AG04449 (cell line): ENCODE measurements around the gene OR8K3.

ENCODE experiments used
- CTCF ChIA-PET: fragments of 350-600 bp; formaldehyde crosslinking; extraction: SDS; loops from one replicate; lab custom pipeline; 2021; ENCODE audit warnings: antibody characterized with exemption; lab: Yijun Ruan, JAX
- POLR2A ChIA-PET: fragments of 400-600, 350-600 bp; formaldehyde crosslinking; extraction: SDS; loops from one replicate; lab custom pipeline; 2020; ENCODE audit warnings: antibody characterized with exemption, inconsistent platforms; lab: Yijun Ruan, JAX
- DNase-seq: peaks from one replicate; pipeline ENCODE4 v3.0.0-alpha.2; 2010; ENCODE audit warnings: low read depth, low spot score
- H3K4me3 ChIP-seq: 2 replicates; pipeline ENCODE4 v1.5.1; 2011; ENCODE audit warnings: low read depth, mild to moderate bottlenecking, control low read depth, low read length
- CTCF ChIP-seq: IDR thresholded peaks from one replicate; pipeline ENCODE4 v1.5.1; 2011; ENCODE audit warnings: mild to moderate bottlenecking, moderate library complexity, low read length, control low read depth, inconsistent platforms; ENCODE audit not compliant: insufficient read depth; ENCODE audit errors: missing control alignments

Gene OR8K3

DNA sequence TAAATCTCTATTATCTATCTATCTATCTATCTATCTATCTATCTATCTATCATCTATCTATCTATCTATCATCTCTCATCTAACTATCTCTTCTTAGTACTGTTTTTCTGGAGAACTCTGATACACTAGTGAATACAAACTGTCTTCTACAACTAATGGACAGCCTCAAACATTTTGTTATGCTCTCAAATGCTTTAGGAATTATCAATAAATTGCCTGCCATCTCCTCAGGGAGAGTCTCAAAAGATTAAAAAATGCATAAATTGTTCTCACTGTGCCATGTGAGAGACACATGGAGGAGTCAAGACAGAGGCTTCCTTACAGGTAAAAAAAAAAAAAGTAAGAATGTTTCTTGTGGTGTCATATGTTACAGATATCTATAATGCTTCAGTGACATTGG is at the start of gene OR8K3:
Gene OR8K3, plus strand, starts transcription at position 301 of the 400 bp plus-strand sequence. CDS start 3,163 bp downstream, outside the sequence.
- no peak for TF ChIP-seq CTCF
- no peak within 1 kb of the TSS for H3K4me3 ChIP-seq
- ChIA-PET POLR2A (no interaction called here), CTCF (no interaction called here)
- no peak for DNase-seq

DNA sequence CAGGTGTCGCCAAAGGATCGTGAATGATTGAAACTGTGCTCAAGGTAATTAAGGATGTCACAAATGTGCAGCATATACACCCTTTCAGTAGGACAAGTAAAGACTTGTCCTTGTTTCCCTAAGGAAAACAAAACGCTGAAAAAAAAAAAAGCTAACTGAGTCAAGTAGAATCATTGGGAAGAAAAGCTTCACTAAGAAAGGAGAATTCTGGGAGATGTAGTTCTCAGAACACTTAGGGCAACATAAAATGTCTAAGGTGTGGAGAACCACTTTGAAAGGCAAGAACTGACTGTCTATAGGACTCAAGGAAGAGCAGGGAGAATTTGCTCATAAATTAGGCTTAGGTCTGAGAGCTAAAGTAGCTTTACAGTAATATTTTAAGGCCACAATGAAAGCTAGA is 43.9 kb upstream of the OR8K3 start:
- no peak overlapping the region for H3K4me3 ChIP-seq
- DNase-seq, result no peak
- CTCF ChIA-PET, result no interaction called here
- POLR2A ChIA-PET, result no interaction called here
- TF ChIP-seq CTCF, result no peak

DNA sequence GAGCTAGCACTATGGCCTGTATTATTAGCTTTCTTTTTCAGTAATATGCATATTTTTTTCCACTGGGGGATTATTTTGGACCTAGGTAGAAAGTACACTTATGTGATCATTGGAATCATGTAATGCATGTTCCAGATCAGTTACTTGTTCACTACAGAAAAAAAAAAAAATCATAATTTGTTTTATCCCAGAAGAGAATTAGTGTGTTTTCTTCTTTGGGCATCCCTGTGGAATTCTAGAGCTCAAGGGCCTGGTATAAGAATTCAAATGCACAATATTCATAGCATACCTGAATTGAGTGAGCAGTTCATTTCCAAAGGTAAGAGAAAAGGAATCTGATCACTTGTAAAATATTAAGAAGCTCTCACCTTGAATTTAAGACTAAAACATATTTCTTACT is 41.1 kb upstream of the OR8K3 start, which contains the start of gene OR5T1:
Gene OR5T1, plus strand, starts transcription at position 301 of the 400 bp plus-strand sequence. CDS start 1,485 bp downstream, outside the sequence.
- no peak for TF ChIP-seq CTCF
- ChIA-PET CTCF (no interaction called here), POLR2A (no interaction called here)
- no peak for DNase-seq
- no peak within 1 kb of the TSS for H3K4me3 ChIP-seq

DNA sequence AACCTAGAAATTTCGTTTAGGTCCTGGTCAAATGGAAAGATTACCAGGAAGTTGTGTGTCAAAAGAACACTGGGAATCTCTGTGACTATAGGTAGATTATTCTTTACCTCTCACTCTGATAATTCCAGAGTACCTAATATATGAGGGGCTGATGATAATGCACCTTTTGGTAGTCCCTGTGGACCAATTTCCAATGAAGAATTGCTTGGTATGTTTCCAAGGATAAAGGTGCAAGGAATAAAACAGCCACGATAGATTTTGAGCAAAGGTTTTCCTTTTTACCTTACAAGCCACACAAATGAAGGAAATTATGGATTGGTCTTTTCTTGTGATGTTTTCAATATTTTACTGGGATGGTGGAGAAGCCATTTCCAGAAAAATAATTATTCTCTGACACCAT is 22.8 kb upstream of the OR8K3 start, which contains the start of gene OR8H1:
Gene OR8H1, minus strand, starts transcription at position 101 of the 400 bp plus-strand sequence. CDS start 1,192 bp downstream, outside the sequence.
- ChIA-PET CTCF (no interaction called here), POLR2A (no interaction called here)
- no peak within 1 kb of the TSS for H3K4me3 ChIP-seq
- no peak for TF ChIP-seq CTCF
- DNase-seq, result no peak

DNA sequence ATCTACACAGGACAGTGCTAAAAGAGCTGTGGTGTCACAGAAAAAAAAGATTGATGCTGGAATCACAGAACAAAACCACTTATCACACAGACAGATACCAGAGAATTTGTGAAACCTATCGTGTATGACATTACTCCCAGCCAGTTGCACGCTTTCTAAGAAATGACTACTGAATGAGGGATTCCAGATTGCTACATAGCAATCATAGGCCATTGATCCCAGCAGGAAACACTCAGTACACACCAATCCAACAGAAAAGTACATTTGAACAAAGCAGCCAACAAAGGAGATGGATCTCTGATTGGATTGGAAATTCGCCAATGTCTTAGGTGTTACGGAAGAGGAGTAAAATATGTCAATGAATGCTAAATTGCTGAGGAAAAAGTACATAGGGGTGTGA is 18.0 kb upstream of the OR8K3 start:
- POLR2A ChIA-PET, result no interaction called here
- CTCF ChIA-PET, result no interaction called here

GRCh38 chr11:56307836-56308235 is 7.1 kb upstream of the OR8K3 start:
- POLR2A ChIA-PET, result no interaction called here

More for the DNA sequence above, 18.0 kb upstream of the OR8K3 start:
- DNase-seq, result no peak
- H3K4me3 ChIP-seq, result no peak overlapping the region
- no peak for TF ChIP-seq CTCF

More at GRCh38 chr11:56307836-56308235, 7.1 kb upstream of the OR8K3 start:
- DNase-seq, result no peak
- CTCF ChIA-PET, result no interaction called here
- no peak overlapping the region for H3K4me3 ChIP-seq
- no peak for TF ChIP-seq CTCF
